Activated CD4-positive, alpha-beta T cell treated with anti-CD3 and anti-CD28 coated beads, Interleukin-2, amount 50 U/mL, for 16 hours (primary cell): Measurements from ENCODE around the gene AMD1.

Experiments
- DNase-seq: peaks from one replicate; pipeline ENCODE4 v3.0.0-alpha.2; 2020

The AMD1 gene

GRCh38 chr6:110939429-110940200 is 65.0 kb downstream of the AMD1 start:
- no peak for DNase-seq

- DNase-seq, result peak; percentile 95
Observed at GRCh38 chr6:110944681-110945151, 70.1 kb downstream of the AMD1 start.
